CD14-positive monocyte (primary cell): Measurements from ENCODE around the gene CD1B. TPM values are rescaled to one million over a fixed set of nuclear protein-coding genes. Genes with fewer than 3 reads are reported as not detected.

Source experiments
- DNase-seq, 3 donors: peaks; one replicate each; pipeline ENCODE4 v3.0.0-alpha.2; 2011 to 2022
- H2AFZ ChIP-seq: 2 replicates; pipeline ENCODE4 v1.6.0; 2012; ENCODE audit warnings: mild to moderate bottlenecking, low read depth, low read length, inconsistent platforms; ENCODE audit not compliant: insufficient read depth, poor library complexity, severe bottlenecking
- H3K27ac ChIP-seq, 2 donors: 1 replicate in 1 of 2; 2 replicates in 1 of 2; pipeline ENCODE4 v1.5.1; 2012 to 2013; ENCODE audit warnings: low read length in 2 of 2, control low read depth in 1 of 2, inconsistent platforms in 1 of 2, low read depth in 1 of 2, mild to moderate bottlenecking in 1 of 2
- H3K27me3 ChIP-seq, 2 donors: one replicate each; pipeline versions ENCODE4 v1.6.0 to v1.6.1; 2011 to 2013; ENCODE audit warnings: low read length in 2 of 2; ENCODE audit not compliant: control insufficient read depth in 2 of 2, insufficient read depth in 2 of 2
- H3K36me3 ChIP-seq, 2 donors: replicated peaks in 1 of 2; 1 replicate in 1 of 2; 2 replicates in 1 of 2; pipeline versions ENCODE4 v1.5.1 to v1.6.1; 2012 to 2013; ENCODE audit warnings: low read length in 2 of 2, control low read depth in 1 of 2, inconsistent platforms in 1 of 2, mild to moderate bottlenecking in 1 of 2; ENCODE audit not compliant: insufficient read depth in 2 of 2, control insufficient read depth in 1 of 2
- H3K4me1 ChIP-seq, 2 donors: 1 replicate in 1 of 2; 2 replicates in 1 of 2; pipeline versions ENCODE4 v1.5.1 to v1.6.1; 2012 to 2013; ENCODE audit warnings: low read length in 2 of 2, control low read depth in 1 of 2, inconsistent platforms in 1 of 2, mild to moderate bottlenecking in 1 of 2, moderate library complexity in 1 of 2; ENCODE audit not compliant: insufficient read depth in 2 of 2, control insufficient read depth in 1 of 2
- H3K4me2 ChIP-seq: replicated peaks from 2 replicates; pipeline ENCODE3; 2012; ENCODE audit warnings: low read length, moderate library complexity, mild to moderate bottlenecking; ENCODE audit not compliant: poor library complexity, severe bottlenecking; ENCODE audit errors: extremely low read depth
- H3K4me3 ChIP-seq, 3 experiments: fragments of 200-600 bp in 1 of 3; sonication (generic) in 1 of 3; replicated peaks in 1 of 3; 1 replicate in 2 of 3; 2 replicates in 1 of 3; pipeline ENCODE4 v1.5.1; 2011 to 2013; ENCODE audit warnings: low read length in 3 of 3, mild to moderate bottlenecking in 3 of 3, control low read depth in 2 of 3, low read depth in 2 of 3, inconsistent platforms in 1 of 3, moderate library complexity in 1 of 3
- H3K79me2 ChIP-seq: 2 replicates; pipeline ENCODE4 v1.6.0; 2012; ENCODE audit warnings: mild to moderate bottlenecking, control low read depth, inconsistent platforms, low read length, moderate library complexity; ENCODE audit not compliant: insufficient read depth
- H3K9ac ChIP-seq: 2 replicates; pipeline ENCODE4 v1.6.0; 2017; ENCODE audit warnings: low read length, mild to moderate bottlenecking; ENCODE audit not compliant: insufficient read depth, poor library complexity, severe bottlenecking
- H3K9me3 ChIP-seq, 2 donors: replicated peaks in 1 of 2; 1 replicate in 1 of 2; 2 replicates in 1 of 2; pipeline versions ENCODE4 v1.5.1 to v1.6.1; 2012 to 2013; ENCODE audit warnings: low read length in 2 of 2, control low read depth in 1 of 2; ENCODE audit not compliant: control insufficient read depth in 1 of 2, insufficient read depth in 1 of 2
- H4K20me1 ChIP-seq: 2 replicates; pipeline ENCODE4 v1.6.0; 2012; ENCODE audit warnings: mild to moderate bottlenecking, low read length, control low read depth, moderate library complexity; ENCODE audit not compliant: insufficient read depth
- H3K27ac Mint-ChIP-seq, 7 donors: one replicate each; pipeline ENCODE4 v1.8.0; 2020; ENCODE audit warnings: mild to moderate bottlenecking in 7 of 7, mixed read lengths in 7 of 7, moderate library complexity in 6 of 7, inconsistent platforms in 2 of 7
- H3K27me3 Mint-ChIP-seq, 3 donors: one replicate each; pipeline ENCODE4 v1.8.0; 2021 to 2022; ENCODE audit warnings: low read depth in 3 of 3, mild to moderate bottlenecking in 3 of 3, mixed read lengths in 3 of 3, moderate library complexity in 3 of 3, inconsistent platforms in 1 of 3
- H3K36me3 Mint-ChIP-seq, 2 donors: one replicate each; pipeline ENCODE4 v1.8.0; 2020; ENCODE audit warnings: mixed read lengths in 2 of 2, inconsistent platforms in 1 of 2, mild to moderate bottlenecking in 1 of 2
- H3K4me1 Mint-ChIP-seq: one replicate; pipeline ENCODE4 v1.8.0; 2020; ENCODE audit warnings: mild to moderate bottlenecking, mixed read lengths
- H3K4me3 Mint-ChIP-seq, 2 donors: one replicate each; pipeline ENCODE4 v1.8.0; 2020; ENCODE audit warnings: mild to moderate bottlenecking in 2 of 2, mixed read lengths in 2 of 2, moderate library complexity in 1 of 2
- H3K9me3 Mint-ChIP-seq, 7 donors: one replicate each; pipeline ENCODE4 v1.8.0; 2020 to 2022; ENCODE audit warnings: mixed read lengths in 7 of 7, mild to moderate bottlenecking in 6 of 7, moderate library complexity in 6 of 7, inconsistent platforms in 2 of 7
- WGBS: methylation state at CpG from one replicate; pipeline ENCODE4 v1.1.5; 2013; ENCODE audit warnings: missing lambda C conversion rate; ENCODE audit not compliant: insufficient coverage; 5-methylcytosine and 5-hydroxymethylcytosine counted together
- intact Hi-C, 2 donors: fragments of 100-400 bp; cut with micrococcal nuclease; formaldehyde crosslinking; loops; one replicate each; pipeline versions ENCODE4 v1.15.0 to v1.15.1; 2023
- polyA plus RNA-seq, 3 donors: library from polyadenylated mRNA; depleted of rRNA in 1 of 3; unstranded in 2 of 3; stranded (reverse) in 1 of 3; fragments of 300-500 nt in 2 of 3; fragments of >200 nt in 1 of 3; fragmentation: Illumina TruSeq in 2 of 3; gene quantifications; 1 replicate in 2 of 3; 2 replicates in 1 of 3; pipeline ENCODE4 v1.2.3, GENCODE V29; 2012 to 2021
- TF ChIP-seq, protein P1 (sequence below): fragments of 200-600 bp; IDR thresholded peaks from one replicate; pipeline ENCODE4 v1.8.0; 2022; ENCODE audit warnings: antibody characterized with exemption, mild to moderate bottlenecking

CD1B gene
- polyA plus RNA-seq, 3 donors: 1.3 to 2.7 (median 2.3) TPM

DNA sequence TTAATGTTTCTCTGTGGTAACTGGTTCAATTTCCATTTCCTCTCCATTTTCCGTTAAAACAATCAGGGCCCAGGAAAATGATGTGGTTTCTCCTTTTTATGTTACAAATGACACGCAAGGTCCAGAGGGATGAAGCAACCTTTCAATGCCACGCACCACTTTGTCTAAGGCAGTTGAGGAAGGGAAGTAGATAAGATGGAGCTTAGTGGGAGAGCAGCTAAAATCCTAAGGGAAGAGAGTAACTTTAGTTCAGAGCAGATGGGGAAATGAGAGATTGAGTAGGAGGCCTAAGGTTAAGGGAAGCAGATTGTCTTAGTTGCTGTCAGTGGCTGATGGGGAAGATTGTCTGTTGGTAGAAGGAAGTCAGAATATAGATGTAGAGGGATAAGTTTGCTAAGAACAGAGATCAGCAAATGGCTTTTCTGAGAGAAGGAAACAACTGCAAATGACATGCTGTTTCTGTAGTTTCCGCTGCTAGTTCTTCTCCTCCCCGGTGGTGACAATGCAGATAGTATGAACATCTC, 40.9 kb downstream of the CD1B start:
- TF ChIP-seq, protein P1, sequence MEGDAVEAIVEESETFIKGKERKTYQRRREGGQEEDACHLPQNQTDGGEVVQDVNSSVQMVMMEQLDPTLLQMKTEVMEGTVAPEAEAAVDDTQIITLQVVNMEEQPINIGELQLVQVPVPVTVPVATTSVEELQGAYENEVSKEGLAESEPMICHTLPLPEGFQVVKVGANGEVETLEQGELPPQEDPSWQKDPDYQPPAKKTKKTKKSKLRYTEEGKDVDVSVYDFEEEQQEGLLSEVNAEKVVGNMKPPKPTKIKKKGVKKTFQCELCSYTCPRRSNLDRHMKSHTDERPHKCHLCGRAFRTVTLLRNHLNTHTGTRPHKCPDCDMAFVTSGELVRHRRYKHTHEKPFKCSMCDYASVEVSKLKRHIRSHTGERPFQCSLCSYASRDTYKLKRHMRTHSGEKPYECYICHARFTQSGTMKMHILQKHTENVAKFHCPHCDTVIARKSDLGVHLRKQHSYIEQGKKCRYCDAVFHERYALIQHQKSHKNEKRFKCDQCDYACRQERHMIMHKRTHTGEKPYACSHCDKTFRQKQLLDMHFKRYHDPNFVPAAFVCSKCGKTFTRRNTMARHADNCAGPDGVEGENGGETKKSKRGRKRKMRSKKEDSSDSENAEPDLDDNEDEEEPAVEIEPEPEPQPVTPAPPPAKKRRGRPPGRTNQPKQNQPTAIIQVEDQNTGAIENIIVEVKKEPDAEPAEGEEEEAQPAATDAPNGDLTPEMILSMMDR: no peak
- no peaks in the 10 kb centered on the region for H3K79me2 ChIP-seq
- peak overlapping the region in 1 of 3 experiments; percentile 59 for H3K4me3 ChIP-seq
- peaks cover 70 to 75% of the 10 kb centered on the region in 2 donors for H3K4me1 ChIP-seq
- DNase-seq: peak; percentile 38 to 74 (median 65)
- Mint-ChIP-seq H3K9me3 (no peaks in the 10 kb centered on the region), H3K36me3 (peaks cover 0 to 2% of the 10 kb centered on the region in 2 donors), H3K4me1 (peaks cover 26% of the 10 kb centered on the region), H3K27me3 (peaks cover 0 to 1% (median 0%) of the 10 kb centered on the region in 3 donors), H3K4me3 (no peak overlapping the region), H3K27ac (no peak overlapping the region)
- no peaks in the 10 kb centered on the region for H3K36me3 ChIP-seq
- WGBS: 0% methylated on average over 2 of the region's 5 CpGs
- no peaks in the 10 kb centered on the region for H4K20me1 ChIP-seq
- no peak overlapping the region for H3K9ac ChIP-seq
- peak overlapping the region; percentile 41 to 74 for H3K27ac ChIP-seq
- H3K27me3 ChIP-seq: no peaks in the 10 kb centered on the region
- H3K4me2 ChIP-seq: peak overlapping the region; percentile 59
- peak overlapping the region; percentile 27 for H2AFZ ChIP-seq
- H3K9me3 ChIP-seq: no peaks in the 10 kb centered on the region
- intact Hi-C loops: loop anchor here in 1 of 2 donors (5.0 kb wide), 1 partner anchor 42 kb away; the partner anchor contains the start of gene CD1B

DNA sequence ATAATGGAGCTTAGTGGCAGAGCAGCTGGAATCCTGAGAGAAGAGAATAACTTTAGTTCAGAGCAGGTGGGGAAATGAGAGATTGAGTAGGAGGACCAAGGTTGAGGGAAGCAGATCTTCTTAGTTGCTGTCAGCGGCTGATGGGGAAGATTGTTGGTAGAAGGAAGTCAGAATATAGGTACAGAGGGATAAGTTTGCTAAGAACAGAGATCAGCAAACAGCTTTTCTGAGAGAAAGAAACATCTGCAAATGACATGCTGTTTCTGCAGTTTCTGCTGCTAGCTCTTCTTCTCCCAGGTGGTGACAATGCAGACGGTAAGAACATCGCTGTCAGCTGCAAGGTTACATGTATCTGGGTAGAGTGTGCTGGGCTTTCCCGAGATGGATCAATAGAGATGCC, 41.5 kb downstream of the CD1B start, which contains the start of gene CD1C:
CD1C (plus strand) TSS at position 113 of the 400 bp plus-strand sequence; CDS start at position 255, 142 bp downstream.
- intact Hi-C loops: loop anchor here in 1 of 2 donors (5.0 to 10.0 kb wide), 4 partner anchors 38 to 775 kb away; partner anchors contain the start of genes CD1A and CD1B
- 62% methylated on average over 3 of the region's 4 CpGs for WGBS
- H3K4me3 Mint-ChIP-seq: no peak within 1 kb of the TSS
- H3K27me3 Mint-ChIP-seq: peaks cover 0 to 1% (median 0%) of the 10 kb centered on the region in 3 donors
- peaks cover 0 to 2% of the 10 kb centered on the region in 2 donors for H3K36me3 Mint-ChIP-seq
- Histone ChIP-seq H3K9me3 (no peaks in the 10 kb centered on the region), H3K27me3 (no peaks in the 10 kb centered on the region), H3K27ac (peak within 1 kb of the TSS; percentile 41 to 74), H3K4me1 (peaks cover 76 to 81% of the 10 kb centered on the region in 2 donors), H2AFZ (peak within 1 kb of the TSS; percentile 27), H3K4me3 (peak within 1 kb of the TSS in 1 of 3 experiments; percentile 59), H4K20me1 (no peaks in the 10 kb centered on the region), H3K36me3 (no peaks in the 10 kb centered on the region), H3K79me2 (no peaks in the 10 kb centered on the region), H3K9ac (peak within 1 kb of the TSS; percentile 16), H3K4me2 (peak within 1 kb of the TSS; percentile 59)
- DNase-seq: peak in 1 of 3 donors; percentile 25
- no peaks in the 10 kb centered on the region for H3K9me3 Mint-ChIP-seq
- TF ChIP-seq, protein P1: no peak
- no peak within 1 kb of the TSS for H3K27ac Mint-ChIP-seq
- H3K4me1 Mint-ChIP-seq: peaks cover 32% of the 10 kb centered on the region
